ENCODE measurements around the gene SLC39A2. TPM values are rescaled to one million over a fixed set of nuclear protein-coding genes. Genes with fewer than 3 reads are reported as not detected.

The SLC39A2 gene
- total RNA-seq, 1 donor from 2014 or later: 0.38 TPM

GRCh38 chr14:21036751-21037150 lies 37.7 kb downstream of the SLC39A2 start:
- ATAC-seq (ENCODE audit: low read depth) (no peak), DNase-seq (no peak)
- Mint-ChIP-seq H3K4me3 (no peak overlapping the region), H3K4me1 (no peaks in the 10 kb centered on the region), H3K27ac (no peak overlapping the region), H3K36me3 (ENCODE audit: low read depth) (no peaks in the 10 kb centered on the region), H3K9me3 (no peaks in the 10 kb centered on the region), H3K27me3 (peaks cover 14% of the 10 kb centered on the region)
- no peak for TF ChIP-seq CTCF (IDR thresholded peaks at IDR 0.05)
- ChIA-PET POLR2A (interaction anchor here (1.1 kb wide), 1 partner anchor 22 kb away, joined by 3 read pairs; no protein-coding TSS in a partner anchor), CTCF (interaction anchor here (1.3 to 2.2 kb wide), 2 partner anchors 8 to 22 kb away, joined by 6 to 19 read pairs; no protein-coding TSS in a partner anchor)
- intact Hi-C loops (cut with micrococcal nuclease): no loop called here

- Mint-ChIP-seq H3K36me3 (ENCODE audit: low read depth) (no peaks in the 10 kb centered on the region), H3K4me3 (no peak overlapping the region), H3K4me1 (no peaks in the 10 kb centered on the region), H3K9me3 (no peaks in the 10 kb centered on the region), H3K27ac (no peak overlapping the region), H3K27me3 (peaks cover 13% of the 10 kb centered on the region)
- DNase-seq: no peak
- no peak for ATAC-seq (ENCODE audit: low read depth)
- CTCF ChIA-PET: interaction anchor here (0.6 kb wide), 1 partner anchor 35 kb away, joined by 3 read pairs; no protein-coding TSS in a partner anchor
- no peak for TF ChIP-seq CTCF (IDR thresholded peaks at IDR 0.05)
- intact Hi-C loops (cut with micrococcal nuclease): no loop called here
- POLR2A ChIA-PET: interaction anchor here (1.1 kb wide), 1 partner anchor 22 kb away, joined by 3 read pairs; no protein-coding TSS in a partner anchor
Measured at GRCh38 chr14:21037156-21037555, 38.1 kb downstream of the SLC39A2 start.

GRCh38 chr14:21038441-21039422 lies 39.6 kb downstream of the SLC39A2 start:
- Mint-ChIP-seq H3K4me1 (no peaks in the 10 kb centered on the region), H3K4me3 (no peak overlapping the region), H3K36me3 (ENCODE audit: low read depth) (no peaks in the 10 kb centered on the region), H3K27ac (no peak overlapping the region), H3K9me3 (no peaks in the 10 kb centered on the region), H3K27me3 (peaks cover 13% of the 10 kb centered on the region)
- DNase-seq: no peak
- no peak for ATAC-seq (ENCODE audit: low read depth)
- ChIA-PET CTCF (interaction anchor here (4.4 kb wide), 1 partner anchor 23 kb away, joined by 92 read pairs; no protein-coding TSS in a partner anchor), POLR2A (no interaction called here)
- intact Hi-C loops (cut with micrococcal nuclease): no loop called here
- no peak for TF ChIP-seq CTCF (IDR thresholded peaks at IDR 0.05)

- no peaks in the 10 kb centered on the region for H3K9me3 Mint-ChIP-seq
- no peaks in the 10 kb centered on the region for H3K36me3 Mint-ChIP-seq (ENCODE audit: low read depth)
- no peak for TF ChIP-seq CTCF (IDR thresholded peaks at IDR 0.05)
- DNase-seq: no peak
- no peak overlapping the region for H3K4me3 Mint-ChIP-seq
- ChIA-PET POLR2A (no interaction called here), CTCF (interaction anchor here (0.7 to 4.4 kb wide), 7 partner anchors 8 to 65 kb away, joined by 3 to 92 read pairs (median 7); no protein-coding TSS in a partner anchor)
- H3K4me1 Mint-ChIP-seq: no peaks in the 10 kb centered on the region
- ATAC-seq (ENCODE audit: low read depth): peak; percentile 62
- intact Hi-C loops (cut with micrococcal nuclease): loop anchor here (1.0 kb wide), 1 partner anchor 25 kb away; no protein-coding TSS in a partner anchor
- H3K27ac Mint-ChIP-seq: no peak overlapping the region
- peaks cover 19% of the 10 kb centered on the region for H3K27me3 Mint-ChIP-seq
Measured at GRCh38 chr14:21039585-21040369, 40.7 kb downstream of the SLC39A2 start.
